NCI-H510A treated with DMSO at 0.1 percent for 48 hours (cell line): Measurements from ENCODE around the gene DAGLA.

Experiments
- DNase-seq: peaks from one replicate; lab custom pipeline; 2025; lab: John Stamatoyannopoulos, UW

DAGLA gene

GRCh38 chr11:61709572-61709971 is 29.4 kb downstream of the DAGLA start:
- DNase-seq = peak; percentile 84

- DNase-seq = no peak
Measured at GRCh38 chr11:61710019-61710418, 29.8 kb downstream of the DAGLA start.

- no peak for DNase-seq
Measured at GRCh38 chr11:61711037-61711436, 30.8 kb downstream of the DAGLA start.

- no peak for DNase-seq
Measured at GRCh38 chr11:61711498-61711897, 31.3 kb downstream of the DAGLA start.

- no peak for DNase-seq
Measured at GRCh38 chr11:61712314-61712713, 32.1 kb downstream of the DAGLA start.

GRCh38 chr11:61712846-61713245 is 32.7 kb downstream of the DAGLA start:
- DNase-seq = no peak

- DNase-seq = no peak
Measured at GRCh38 chr11:61713464-61713863, 33.3 kb downstream of the DAGLA start.

- DNase-seq = no peak
Measured at GRCh38 chr11:61713906-61714305, 33.7 kb downstream of the DAGLA start.

- DNase-seq = peak; percentile 28
Measured at GRCh38 chr11:61714316-61714715, 34.1 kb downstream of the DAGLA start.

GRCh38 chr11:61714916-61715315 is 34.7 kb downstream of the DAGLA start:
- DNase-seq = no peak

GRCh38 chr11:61715867-61716266 is 35.7 kb downstream of the DAGLA start:
- no peak for DNase-seq

- DNase-seq = no peak
Measured at GRCh38 chr11:61716478-61717285, 36.5 kb downstream of the DAGLA start.

- DNase-seq = no peak
Measured at GRCh38 chr11:61717286-61718033, 37.3 kb downstream of the DAGLA start.

GRCh38 chr11:61718046-61718531 is 37.9 kb downstream of the DAGLA start:
- no peak for DNase-seq

- DNase-seq = no peak
Measured at GRCh38 chr11:61718621-61719302, 38.6 kb downstream of the DAGLA start.

GRCh38 chr11:61719978-61720377 is 39.8 kb downstream of the DAGLA start:
- no peak for DNase-seq

- no peak for DNase-seq
Measured at GRCh38 chr11:61720597-61720996, 40.4 kb downstream of the DAGLA start.

- no peak for DNase-seq
Measured at GRCh38 chr11:61724437-61724836, 44.2 kb downstream of the DAGLA start.

- no peak for DNase-seq
Measured at GRCh38 chr11:61725781-61726231, 45.6 kb downstream of the DAGLA start.

- DNase-seq = no peak
Measured at GRCh38 chr11:61726775-61727174, 46.6 kb downstream of the DAGLA start.

GRCh38 chr11:61727401-61727811 is 47.2 kb downstream of the DAGLA start:
- DNase-seq = no peak
